SKM-1 (cell line): Measurements from ENCODE around the gene VMP1.

Experiments used
- DNase-seq: peaks from one replicate; lab custom pipeline; 2025; ENCODE audit not compliant: unreplicated experiment; lab: John Stamatoyannopoulos, UW

VMP1 gene

DNA sequence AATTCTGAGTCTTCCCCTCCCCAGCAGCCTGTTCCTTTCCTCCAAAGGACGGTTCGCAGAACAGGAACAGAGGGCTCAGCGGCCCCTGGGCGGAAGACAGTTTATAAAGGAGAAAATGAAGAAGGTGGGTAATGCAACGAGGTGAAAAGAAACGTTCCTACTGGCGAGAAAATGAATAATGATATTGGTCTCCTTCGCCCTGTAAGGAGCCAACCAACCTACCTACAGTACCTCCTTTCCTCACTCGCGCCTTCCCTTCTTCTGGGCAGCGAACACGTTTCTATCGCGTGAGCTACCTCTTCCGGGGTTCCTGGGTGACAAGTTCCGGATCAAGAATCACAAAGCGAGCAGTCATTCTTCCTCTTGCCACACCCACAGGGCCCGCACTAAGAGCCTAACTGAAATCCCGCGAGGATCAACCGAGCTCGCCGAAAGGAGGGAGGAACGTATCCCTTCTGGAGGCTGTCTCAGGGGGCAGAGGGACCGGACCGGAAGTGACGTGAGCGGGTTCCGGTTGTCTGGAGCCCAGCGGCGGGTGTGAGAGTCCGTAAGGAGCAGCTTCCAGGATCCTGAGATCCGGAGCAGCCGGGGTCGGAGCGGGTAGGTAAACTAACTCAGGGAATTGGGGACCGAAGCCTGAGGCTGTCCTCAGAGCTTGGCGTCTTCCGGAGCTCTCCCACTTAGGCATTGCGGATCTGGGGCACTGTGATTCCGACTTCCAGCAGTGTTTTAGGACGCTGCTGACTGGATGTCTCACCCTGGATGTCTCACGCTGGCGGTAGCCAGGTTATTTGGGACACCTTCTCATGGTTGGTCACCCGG lies at the start of gene VMP1, which contains the start of gene PTRH2:
Gene VMP1 (plus strand): TSS at position 506 of the 822 bp plus-strand sequence. CDS start 23,793 bp downstream, outside the sequence.
Gene PTRH2 (minus strand): TSS at position 282 of the 822 bp plus-strand sequence. CDS start 9,452 bp downstream, outside the sequence.
- DNase-seq: peak; percentile 99

DNA sequence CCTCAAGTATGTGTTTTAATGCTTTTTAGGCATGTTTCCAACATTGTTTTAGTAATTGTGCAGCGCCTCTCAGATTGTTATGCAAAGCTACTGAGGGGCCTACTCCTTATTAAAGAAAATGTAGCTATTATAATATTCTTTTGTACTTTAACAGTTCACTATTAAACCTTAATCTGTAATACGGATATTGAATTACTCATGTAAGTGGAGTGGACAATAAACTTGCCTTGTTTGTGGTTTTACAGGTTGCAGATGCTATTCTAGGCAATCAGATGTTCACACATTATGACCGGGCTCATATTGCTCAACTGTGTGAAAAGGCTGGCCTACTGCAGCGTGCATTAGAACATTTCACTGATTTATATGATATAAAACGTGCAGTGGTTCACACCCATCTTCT lies 41.2 kb upstream of the VMP1 start:
- DNase-seq: no peak

DNA sequence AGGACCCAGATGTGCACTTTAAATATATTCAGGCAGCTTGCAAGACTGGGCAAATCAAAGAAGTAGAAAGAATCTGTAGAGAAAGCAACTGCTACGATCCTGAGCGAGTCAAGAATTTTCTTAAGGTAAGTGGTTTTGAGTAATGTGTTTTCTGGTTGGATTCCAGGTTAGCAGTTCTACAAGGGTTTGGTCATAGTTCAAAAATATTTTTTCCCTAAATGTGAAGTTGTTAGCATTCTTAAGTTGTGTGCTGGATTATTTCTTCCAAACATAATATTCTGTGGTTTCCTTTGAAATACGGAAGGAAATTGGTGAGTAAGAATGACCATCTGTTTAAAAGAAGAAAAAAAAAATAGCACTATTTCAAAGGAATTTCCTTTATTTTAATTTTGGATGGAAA lies 38.6 kb upstream of the VMP1 start:
- no peak for DNase-seq

DNA sequence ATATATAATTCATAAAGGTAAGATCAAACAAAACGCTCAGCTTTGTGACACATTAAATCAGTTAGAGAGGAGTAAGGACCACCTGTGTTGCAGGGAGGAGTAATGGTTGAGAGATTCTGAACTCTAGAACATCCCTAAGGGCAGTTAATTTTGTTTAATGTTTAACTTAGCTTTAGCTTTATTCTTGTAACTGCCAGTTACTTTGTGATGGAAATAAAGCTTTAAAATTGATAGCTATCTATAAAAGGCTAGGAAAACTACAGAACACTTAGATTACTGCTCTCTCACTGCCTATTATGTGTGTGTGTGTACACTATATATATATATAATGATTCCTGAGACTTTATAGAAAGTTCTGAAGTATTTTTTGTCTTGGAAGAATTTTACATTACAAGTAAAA lies 38.0 kb upstream of the VMP1 start:
- no peak for DNase-seq

DNA sequence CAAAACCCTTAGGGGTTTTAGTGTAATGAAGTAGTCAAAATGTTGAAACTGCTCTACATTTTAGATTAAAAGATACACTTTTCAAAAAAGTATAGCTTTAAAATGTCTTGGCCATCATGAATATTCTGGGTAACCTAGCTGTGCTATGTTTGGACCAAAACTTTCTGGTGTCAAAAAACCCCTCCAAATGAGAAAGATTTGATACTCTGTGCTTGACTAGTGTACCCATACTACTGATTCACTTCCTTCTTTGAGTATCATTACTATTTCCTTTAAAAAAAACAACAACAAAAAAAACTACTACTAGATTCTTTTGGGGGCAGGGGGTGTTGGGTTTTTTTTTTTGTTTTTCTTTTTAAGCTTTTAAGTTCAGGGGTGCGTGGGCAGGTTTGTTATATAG lies 37.5 kb upstream of the VMP1 start:
- no peak for DNase-seq

DNA sequence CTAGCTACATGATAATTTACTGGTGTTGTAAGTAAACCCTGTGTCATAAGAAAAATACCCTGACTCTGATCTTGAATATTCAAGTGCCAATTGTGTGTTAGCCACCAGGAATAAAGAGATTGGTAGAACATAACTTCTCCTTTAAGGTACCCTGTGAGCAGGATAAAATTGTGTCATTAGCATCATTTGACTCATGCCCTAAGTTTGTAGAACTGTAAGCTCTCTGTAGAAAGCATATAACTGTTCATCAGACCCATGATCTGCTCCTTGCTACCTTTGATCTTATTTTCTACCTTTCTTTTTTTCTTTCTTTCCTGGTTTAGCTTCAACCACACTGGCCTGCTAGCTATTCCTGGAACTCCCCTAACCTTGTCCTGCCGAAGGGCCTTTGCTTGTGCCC lies 36.1 kb upstream of the VMP1 start:
- DNase-seq: no peak

DNA sequence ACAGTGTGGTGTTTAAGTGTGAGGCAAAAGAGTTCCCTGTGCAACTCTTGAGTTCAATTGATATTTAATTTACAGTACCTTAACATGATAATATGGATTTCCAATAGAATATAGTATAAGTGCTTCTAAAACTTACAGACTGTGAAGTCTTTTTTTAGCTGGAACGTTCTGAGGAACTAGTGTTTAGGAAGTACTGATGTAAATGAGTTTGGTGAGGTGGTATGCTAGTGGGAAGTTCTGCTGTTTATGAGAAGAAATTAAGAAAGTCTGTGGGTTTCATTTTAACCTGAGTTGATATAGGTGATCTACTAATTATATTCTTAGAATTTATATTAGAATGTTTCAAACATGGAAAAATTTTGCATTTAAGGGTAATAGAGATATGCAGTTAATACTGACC lies 32.2 kb upstream of the VMP1 start:
- no peak for DNase-seq

DNA sequence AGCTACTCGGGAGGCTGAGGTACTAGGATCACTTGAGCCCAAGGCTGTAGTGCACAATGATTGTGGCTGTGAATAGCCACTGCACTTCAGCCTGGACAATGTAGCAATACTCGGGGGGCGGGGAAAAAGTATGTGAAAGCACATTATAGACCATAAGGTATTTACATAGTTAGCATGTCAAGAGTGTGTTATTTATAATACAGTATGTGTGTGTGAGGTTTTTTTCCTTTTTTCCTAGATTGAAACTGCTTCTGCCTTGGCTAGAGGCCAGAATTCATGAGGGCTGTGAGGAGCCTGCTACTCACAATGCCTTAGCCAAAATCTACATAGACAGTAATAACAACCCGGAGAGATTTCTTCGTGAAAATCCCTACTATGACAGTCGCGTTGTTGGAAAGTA lies 30.7 kb upstream of the VMP1 start:
- no peak for DNase-seq

DNA sequence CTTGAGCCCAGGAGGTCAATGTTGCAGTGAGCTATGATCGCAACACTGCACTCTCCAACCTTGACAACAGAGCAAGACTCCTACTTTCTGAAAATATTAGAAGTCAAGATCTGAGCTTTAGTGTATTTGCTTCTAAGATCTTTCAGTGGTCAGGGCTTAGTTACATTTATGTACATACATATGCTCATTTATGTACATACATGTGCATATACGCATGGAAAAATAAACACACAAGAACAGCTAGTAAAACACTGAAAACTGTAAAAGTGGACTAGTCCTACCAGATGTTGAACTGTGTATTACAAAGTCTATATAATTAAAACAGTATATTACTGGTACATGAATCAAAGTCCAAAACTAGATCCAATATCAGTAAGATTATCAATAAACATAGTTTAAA lies 28.5 kb upstream of the VMP1 start:
- DNase-seq: no peak

DNA sequence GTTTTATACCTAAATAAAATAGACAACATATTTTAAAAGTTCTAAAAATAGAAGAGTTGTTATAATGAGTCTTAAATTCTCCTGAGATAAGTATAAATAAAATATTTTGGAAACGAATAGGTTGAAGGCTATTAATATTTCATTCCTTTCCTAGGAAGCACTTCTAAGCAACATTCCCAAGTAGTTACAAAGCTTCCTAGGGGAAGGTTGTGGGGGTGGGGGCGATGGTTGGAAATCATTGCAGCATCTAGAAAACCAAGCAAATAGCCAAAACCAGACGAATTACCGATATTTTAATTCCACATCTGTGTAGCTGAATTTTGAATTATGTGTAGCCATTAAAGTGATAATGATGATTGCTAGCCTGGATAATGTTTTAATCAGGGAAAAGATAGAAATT lies 27.1 kb upstream of the VMP1 start:
- no peak for DNase-seq

DNA sequence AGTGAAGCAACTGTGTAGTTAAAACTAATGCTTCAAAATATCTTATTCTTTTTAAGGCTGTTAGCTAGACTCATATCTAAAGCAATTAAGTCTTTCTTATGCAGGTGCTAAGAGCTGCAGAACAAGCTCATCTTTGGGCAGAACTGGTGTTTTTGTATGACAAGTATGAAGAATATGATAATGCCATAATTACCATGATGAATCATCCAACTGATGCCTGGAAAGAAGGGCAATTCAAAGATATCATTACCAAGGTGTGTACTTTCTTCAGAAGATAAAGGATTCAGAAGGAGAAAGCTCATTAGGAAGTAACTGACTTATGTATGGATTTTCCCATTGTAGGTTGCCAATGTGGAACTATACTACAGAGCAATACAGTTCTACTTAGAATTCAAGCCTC lies 24.2 kb upstream of the VMP1 start:
- DNase-seq: no peak

DNA sequence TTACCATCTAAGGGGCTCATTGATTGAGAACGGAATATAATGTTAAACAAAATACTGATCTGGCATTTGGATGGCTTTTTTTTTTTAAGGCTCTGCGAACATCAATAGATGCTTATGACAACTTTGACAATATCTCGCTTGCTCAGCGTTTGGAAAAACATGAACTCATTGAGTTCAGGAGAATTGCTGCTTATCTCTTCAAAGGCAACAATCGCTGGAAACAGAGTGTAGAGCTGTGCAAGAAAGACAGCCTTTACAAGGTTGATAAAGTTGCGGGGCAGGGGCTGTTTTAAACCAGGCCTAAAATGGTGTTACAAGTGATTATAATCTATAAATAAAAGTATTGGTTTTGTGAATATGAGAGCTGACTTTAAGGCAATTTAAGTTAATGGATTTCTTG lies 22.5 kb upstream of the VMP1 start:
- DNase-seq: no peak

DNA sequence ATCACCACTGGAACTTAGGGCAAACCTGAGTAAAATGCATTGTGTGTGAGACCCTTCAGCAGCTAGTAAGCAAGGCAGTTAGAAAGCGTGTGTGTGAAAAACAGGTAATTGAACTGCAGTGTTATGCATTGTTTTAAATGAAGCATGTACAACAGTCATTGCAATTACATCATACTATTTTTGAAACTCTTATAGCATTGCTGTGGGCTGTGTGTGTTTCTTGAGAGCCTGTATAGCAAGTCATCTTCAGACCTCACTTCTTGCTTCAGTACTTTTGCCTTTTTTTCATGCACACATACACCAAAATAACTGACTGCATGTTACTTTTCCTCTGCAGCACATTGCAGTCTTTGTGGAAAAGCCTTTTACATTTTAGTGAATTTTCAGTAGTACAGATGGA lies 19.4 kb upstream of the VMP1 start:
- DNase-seq: no peak

DNA sequence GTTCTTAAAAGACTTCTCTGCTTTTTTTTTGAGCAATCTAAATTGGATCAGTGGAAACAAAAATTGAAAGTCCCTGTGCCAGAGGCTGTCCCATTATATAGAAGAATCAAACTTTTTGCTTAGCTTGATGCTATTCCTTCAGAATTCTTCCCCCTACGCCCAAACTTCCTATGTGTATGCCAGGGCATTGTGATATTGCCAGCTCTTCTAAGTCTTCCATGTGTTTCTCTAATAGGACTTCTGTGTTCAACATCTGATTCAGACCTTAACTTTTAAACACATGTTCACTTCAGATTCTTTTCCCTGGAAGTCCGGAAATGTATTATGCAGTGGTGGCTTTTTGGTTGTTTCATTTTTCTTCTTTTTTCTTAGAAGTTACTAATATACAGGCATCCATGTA lies 19.0 kb upstream of the VMP1 start:
- DNase-seq: no peak

DNA sequence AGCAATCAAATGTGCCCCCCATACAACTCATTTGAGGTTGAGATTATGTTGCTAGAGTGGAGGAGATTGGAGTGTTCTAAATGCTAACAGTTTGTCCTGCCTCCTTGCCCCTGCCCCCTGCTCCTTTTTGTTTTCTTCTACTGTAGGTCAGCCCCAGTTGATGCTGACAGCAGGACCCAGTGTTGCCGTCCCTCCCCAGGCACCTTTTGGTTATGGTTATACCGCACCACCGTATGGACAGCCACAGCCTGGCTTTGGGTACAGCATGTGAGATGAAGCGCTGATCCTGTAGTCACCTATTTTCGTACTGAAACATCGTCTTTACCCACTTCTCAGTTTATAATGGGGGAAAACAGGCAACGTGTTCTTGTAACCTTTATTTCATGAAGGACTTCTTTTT lies 13.9 kb upstream of the VMP1 start:
- no peak for DNase-seq

DNA sequence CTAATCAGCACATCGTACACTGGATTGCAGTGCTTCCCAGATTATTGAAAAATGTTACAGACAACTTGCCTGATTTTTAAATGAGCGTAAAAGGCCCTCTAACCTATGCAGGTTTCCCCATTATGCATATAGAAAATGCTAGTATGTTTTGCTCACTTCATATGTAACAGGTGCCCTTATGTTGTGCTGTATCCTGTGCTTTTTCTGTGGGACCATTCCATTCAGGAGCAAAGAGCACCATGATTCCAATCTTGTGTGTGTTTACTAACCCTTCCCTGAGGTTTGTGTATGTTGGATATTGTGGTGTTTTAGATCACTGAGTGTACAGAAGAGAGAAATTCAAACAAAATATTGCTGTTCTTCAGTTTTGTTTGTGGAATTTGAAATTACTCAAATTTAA lies 13.1 kb upstream of the VMP1 start:
- no peak for DNase-seq

DNA sequence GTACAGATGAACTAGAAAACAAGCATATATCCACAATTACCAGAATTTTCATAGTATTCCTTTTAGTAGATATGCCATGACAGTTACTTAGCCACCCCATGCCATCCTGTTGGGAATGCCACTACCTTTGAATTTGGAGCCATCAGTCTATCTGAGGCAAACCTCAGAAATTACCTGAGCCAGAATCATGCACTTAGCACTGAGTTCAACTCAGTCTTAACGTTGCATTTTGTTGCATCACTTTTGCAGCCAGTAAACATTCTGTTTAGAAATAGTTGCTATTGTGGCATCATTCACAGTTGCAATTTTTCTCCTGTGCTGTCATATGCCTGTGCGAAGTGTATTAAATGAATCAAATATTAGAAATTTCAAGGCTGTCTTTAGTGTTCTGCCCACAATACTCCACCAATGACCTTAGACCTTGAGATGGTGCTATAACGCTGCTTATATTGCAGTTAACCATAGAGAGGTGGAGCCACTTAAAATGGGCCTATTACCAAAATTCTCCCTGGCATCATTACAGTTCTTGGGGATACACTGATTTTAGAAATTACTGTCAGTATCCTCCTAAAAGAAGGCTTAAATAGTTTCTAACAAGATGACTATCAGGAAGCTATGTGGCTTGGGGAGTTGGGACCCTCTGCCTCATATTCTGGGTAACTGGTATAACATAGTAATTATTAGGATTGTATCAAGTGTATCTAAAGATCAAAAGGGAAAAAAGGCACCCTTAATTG lies 11.3 kb upstream of the VMP1 start:
- no peak for DNase-seq

DNA sequence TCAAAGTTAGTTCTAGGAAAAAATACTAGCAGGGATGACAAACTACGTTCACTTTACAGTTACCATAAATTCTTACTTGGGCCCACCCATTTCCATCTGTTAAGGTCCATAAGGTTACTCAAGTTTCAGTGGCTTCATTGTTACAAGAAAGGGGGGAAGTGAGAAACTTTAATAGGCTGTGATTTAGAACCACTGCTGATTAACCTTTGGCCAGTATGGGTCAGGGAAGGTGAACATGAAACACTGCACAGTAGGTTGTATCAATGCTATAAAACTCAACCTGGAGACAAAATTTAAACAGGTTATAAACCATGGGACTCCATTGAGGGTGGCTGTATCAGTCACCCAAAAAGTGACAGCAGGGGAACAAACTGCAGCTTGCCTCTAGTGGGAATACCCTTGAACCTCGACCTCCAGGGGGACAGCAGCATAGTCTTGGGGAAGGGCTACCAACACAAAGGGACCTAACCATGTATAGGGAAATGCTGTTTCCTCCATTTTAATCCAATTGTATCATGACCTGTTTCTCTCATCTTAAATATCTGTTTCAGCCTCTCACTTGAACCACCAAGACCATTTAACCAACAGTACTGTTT lies 10.7 kb upstream of the VMP1 start:
- no peak for DNase-seq

DNA sequence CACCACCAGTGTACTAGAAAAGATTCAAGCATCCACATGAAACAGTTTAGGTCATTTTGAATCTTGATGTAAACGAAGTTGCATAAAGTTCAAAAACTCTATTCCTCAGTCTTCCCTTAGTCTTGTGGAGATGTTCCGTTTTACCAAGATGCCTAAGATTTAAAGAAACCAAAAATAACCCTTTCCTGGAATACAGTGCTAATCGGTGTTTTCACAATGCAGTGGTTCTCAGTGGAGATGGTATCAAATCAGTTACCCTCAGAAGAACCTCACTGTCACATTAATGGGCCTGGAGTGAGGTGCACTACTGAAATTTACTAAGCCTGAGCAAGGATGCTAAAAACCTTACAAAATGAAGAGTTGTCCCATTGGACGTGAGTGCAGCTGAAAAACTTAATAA lies 9.3 kb upstream of the VMP1 start:
- DNase-seq: no peak

DNA sequence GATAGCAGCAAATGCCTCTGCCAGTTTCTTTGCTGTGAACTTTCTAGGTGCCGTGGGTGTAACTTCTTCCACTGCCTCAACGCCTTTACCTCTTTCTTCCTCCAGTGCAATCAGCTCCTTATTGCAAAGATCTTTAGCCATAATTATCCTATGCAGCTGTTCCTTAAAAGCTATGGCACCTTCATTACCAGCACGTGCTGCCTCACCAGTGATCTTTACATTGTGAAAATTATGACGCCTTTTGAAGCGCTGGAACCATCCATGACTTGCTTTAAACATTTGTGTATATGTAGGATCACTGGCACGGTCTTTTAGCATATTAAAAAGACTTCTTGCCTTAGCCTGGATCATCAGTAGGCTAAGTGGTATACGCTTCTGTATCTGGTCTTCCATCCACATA lies 8.2 kb upstream of the VMP1 start:
- no peak for DNase-seq

DNA sequence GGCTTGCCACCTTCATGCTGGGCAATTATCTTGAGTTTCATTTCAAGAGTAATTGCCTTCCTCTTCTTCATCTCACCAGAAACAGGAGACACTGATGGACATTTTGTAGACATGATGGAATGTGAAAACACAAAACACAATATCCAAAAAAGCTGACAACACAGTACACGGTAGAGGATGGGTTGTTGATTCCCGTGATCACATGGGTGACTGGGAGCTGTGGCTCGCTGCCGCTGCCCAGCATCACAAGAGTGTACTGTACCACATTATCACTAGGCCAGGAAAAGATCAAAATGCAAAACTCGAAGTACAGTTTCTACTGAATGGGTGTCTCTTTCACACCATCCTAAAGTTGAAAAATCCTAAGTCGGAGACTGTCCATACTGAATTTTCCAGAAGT lies 7.7 kb upstream of the VMP1 start:
- DNase-seq: no peak

DNA sequence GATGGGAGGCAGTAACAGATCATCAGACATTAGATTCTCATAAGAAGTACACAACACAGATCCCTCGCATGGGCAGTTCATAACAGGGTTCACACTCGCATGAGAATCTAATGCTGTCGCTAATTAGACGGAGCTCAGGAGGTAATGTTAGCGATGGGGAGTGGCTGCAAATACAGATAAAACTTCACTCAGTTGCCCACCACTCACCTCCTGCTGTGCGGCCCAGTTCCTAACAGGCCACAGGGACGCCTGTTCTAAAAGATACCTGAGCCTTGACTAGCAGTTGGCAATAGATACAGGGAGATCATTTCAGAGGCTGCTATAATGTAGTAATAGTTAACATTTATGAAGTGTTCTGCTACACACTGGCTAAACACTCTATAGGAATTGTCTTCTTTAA lies 5.2 kb upstream of the VMP1 start:
- DNase-seq: no peak
